Measurements from ENCODE around the gene CDC45.

CDC45 gene

GRCh38 chr22:19508024-19508776 is 28.5 kb downstream of the CDC45 start:
- H3K4me3 ChIP-seq (ENCODE audit: low read length), result no peak overlapping the region
- no peak overlapping the region for H3K27ac ChIP-seq (ENCODE audit: low read depth, low read length)
- H3K36me3 ChIP-seq (ENCODE audit: control insufficient read depth, insufficient read depth, low read length), result no peaks in the 10 kb centered on the region
- H3K9ac ChIP-seq (ENCODE audit: low read length), result no peak overlapping the region
- no peaks in the 10 kb centered on the region for H3K27me3 ChIP-seq (ENCODE audit: control insufficient read depth, insufficient read depth, low read length)
- no peaks in the 10 kb centered on the region for H3K4me1 ChIP-seq (ENCODE audit: control insufficient read depth, insufficient read depth, low read length)

- no peak overlapping the region for H3K9ac ChIP-seq (ENCODE audit: low read length)
- H3K36me3 ChIP-seq (ENCODE audit: control insufficient read depth, insufficient read depth, low read length), result no peaks in the 10 kb centered on the region
- no peak overlapping the region for H3K27ac ChIP-seq (ENCODE audit: low read depth, low read length)
- H3K27me3 ChIP-seq (ENCODE audit: control insufficient read depth, insufficient read depth, low read length), result no peaks in the 10 kb centered on the region
- no peaks in the 10 kb centered on the region for H3K4me1 ChIP-seq (ENCODE audit: control insufficient read depth, insufficient read depth, low read length)
- H3K4me3 ChIP-seq (ENCODE audit: low read length), result no peak overlapping the region
Observed at GRCh38 chr22:19509191-19509590, 29.5 kb downstream of the CDC45 start.

- no peak overlapping the region for H3K27ac ChIP-seq (ENCODE audit: low read depth, low read length)
- H3K9ac ChIP-seq (ENCODE audit: low read length), result no peak overlapping the region
- H3K27me3 ChIP-seq (ENCODE audit: control insufficient read depth, insufficient read depth, low read length), result no peaks in the 10 kb centered on the region
- no peak overlapping the region for H3K4me3 ChIP-seq (ENCODE audit: low read length)
- H3K36me3 ChIP-seq (ENCODE audit: control insufficient read depth, insufficient read depth, low read length), result no peaks in the 10 kb centered on the region
- no peaks in the 10 kb centered on the region for H3K4me1 ChIP-seq (ENCODE audit: control insufficient read depth, insufficient read depth, low read length)
Observed at GRCh38 chr22:19509923-19510322, 30.2 kb downstream of the CDC45 start.

GRCh38 chr22:19510919-19511341 is 31.2 kb downstream of the CDC45 start:
- H3K27ac ChIP-seq (ENCODE audit: low read depth, low read length), result no peak overlapping the region
- no peak overlapping the region for H3K9ac ChIP-seq (ENCODE audit: low read length)
- H3K4me3 ChIP-seq (ENCODE audit: low read length), result no peak overlapping the region
- no peaks in the 10 kb centered on the region for H3K4me1 ChIP-seq (ENCODE audit: control insufficient read depth, insufficient read depth, low read length)
- no peaks in the 10 kb centered on the region for H3K27me3 ChIP-seq (ENCODE audit: control insufficient read depth, insufficient read depth, low read length)
- H3K36me3 ChIP-seq (ENCODE audit: control insufficient read depth, insufficient read depth, low read length), result no peaks in the 10 kb centered on the region

- no peak overlapping the region for H3K4me3 ChIP-seq (ENCODE audit: low read length)
- no peak overlapping the region for H3K27ac ChIP-seq (ENCODE audit: low read depth, low read length)
- H3K36me3 ChIP-seq (ENCODE audit: control insufficient read depth, insufficient read depth, low read length), result no peaks in the 10 kb centered on the region
- H3K4me1 ChIP-seq (ENCODE audit: control insufficient read depth, insufficient read depth, low read length), result no peaks in the 10 kb centered on the region
- H3K9ac ChIP-seq (ENCODE audit: low read length), result no peak overlapping the region
- no peaks in the 10 kb centered on the region for H3K27me3 ChIP-seq (ENCODE audit: control insufficient read depth, insufficient read depth, low read length)
Observed at GRCh38 chr22:19513823-19514222, 34.1 kb downstream of the CDC45 start.

- H3K36me3 ChIP-seq (ENCODE audit: control insufficient read depth, insufficient read depth, low read length), result no peaks in the 10 kb centered on the region
- H3K4me1 ChIP-seq (ENCODE audit: control insufficient read depth, insufficient read depth, low read length), result no peaks in the 10 kb centered on the region
Observed at GRCh38 chr22:19514831-19515565, 35.3 kb downstream of the CDC45 start.

GRCh38 chr22:19515654-19516377 is 36.1 kb downstream of the CDC45 start:
- Histone ChIP-seq H3K36me3 (ENCODE audit: control insufficient read depth, insufficient read depth, low read length) (no peaks in the 10 kb centered on the region), H3K27ac (ENCODE audit: low read depth, low read length) (no peak overlapping the region), H3K4me1 (ENCODE audit: control insufficient read depth, insufficient read depth, low read length) (no peaks in the 10 kb centered on the region), H3K9ac (ENCODE audit: low read length) (no peak overlapping the region), H3K27me3 (ENCODE audit: control insufficient read depth, insufficient read depth, low read length) (no peaks in the 10 kb centered on the region), H3K4me3 (ENCODE audit: low read length) (no peak overlapping the region)

More at GRCh38 chr22:19514831-19515565, 35.3 kb downstream of the CDC45 start:
- no peak overlapping the region for H3K4me3 ChIP-seq (ENCODE audit: low read length)
- H3K27me3 ChIP-seq (ENCODE audit: control insufficient read depth, insufficient read depth, low read length), result no peaks in the 10 kb centered on the region
- H3K27ac ChIP-seq (ENCODE audit: low read depth, low read length), result no peak overlapping the region
- no peak overlapping the region for H3K9ac ChIP-seq (ENCODE audit: low read length)

GRCh38 chr22:19516378-19517170 is 36.9 kb downstream of the CDC45 start:
- H3K4me1 ChIP-seq (ENCODE audit: control insufficient read depth, insufficient read depth, low read length), result no peaks in the 10 kb centered on the region
- H3K9ac ChIP-seq (ENCODE audit: low read length), result no peak overlapping the region
- H3K36me3 ChIP-seq (ENCODE audit: control insufficient read depth, insufficient read depth, low read length), result no peaks in the 10 kb centered on the region
- H3K27ac ChIP-seq (ENCODE audit: low read depth, low read length), result no peak overlapping the region
- no peak overlapping the region for H3K4me3 ChIP-seq (ENCODE audit: low read length)
- no peaks in the 10 kb centered on the region for H3K27me3 ChIP-seq (ENCODE audit: control insufficient read depth, insufficient read depth, low read length)

GRCh38 chr22:19517171-19517500 is 37.4 kb downstream of the CDC45 start:
- Histone ChIP-seq H3K27ac (ENCODE audit: low read depth, low read length) (no peak overlapping the region), H3K4me3 (ENCODE audit: low read length) (no peak overlapping the region), H3K4me1 (ENCODE audit: control insufficient read depth, insufficient read depth, low read length) (no peaks in the 10 kb centered on the region), H3K9ac (ENCODE audit: low read length) (no peak overlapping the region), H3K27me3 (ENCODE audit: control insufficient read depth, insufficient read depth, low read length) (no peaks in the 10 kb centered on the region), H3K36me3 (ENCODE audit: control insufficient read depth, insufficient read depth, low read length) (no peaks in the 10 kb centered on the region)

- H3K36me3 ChIP-seq (ENCODE audit: control insufficient read depth, insufficient read depth, low read length), result no peaks in the 10 kb centered on the region
- H3K4me1 ChIP-seq (ENCODE audit: control insufficient read depth, insufficient read depth, low read length), result no peaks in the 10 kb centered on the region
- no peak overlapping the region for H3K27ac ChIP-seq (ENCODE audit: low read depth, low read length)
- no peaks in the 10 kb centered on the region for H3K27me3 ChIP-seq (ENCODE audit: control insufficient read depth, insufficient read depth, low read length)
- H3K4me3 ChIP-seq (ENCODE audit: low read length), result no peak overlapping the region
- H3K9ac ChIP-seq (ENCODE audit: low read length), result no peak overlapping the region
Observed at GRCh38 chr22:19517919-19518611, 38.3 kb downstream of the CDC45 start.

GRCh38 chr22:19518635-19519034 is 38.9 kb downstream of the CDC45 start:
- H3K4me3 ChIP-seq (ENCODE audit: low read length), result no peak overlapping the region
- no peak overlapping the region for H3K27ac ChIP-seq (ENCODE audit: low read depth, low read length)
- no peak overlapping the region for H3K9ac ChIP-seq (ENCODE audit: low read length)
- H3K27me3 ChIP-seq (ENCODE audit: control insufficient read depth, insufficient read depth, low read length), result peaks cover under 1% of the 10 kb centered on the region
- no peaks in the 10 kb centered on the region for H3K36me3 ChIP-seq (ENCODE audit: control insufficient read depth, insufficient read depth, low read length)
- H3K4me1 ChIP-seq (ENCODE audit: control insufficient read depth, insufficient read depth, low read length), result no peaks in the 10 kb centered on the region

Data from rectal smooth muscle tissue (tissue), 1 donor.